BE2C (cell line): ENCODE results near the gene PDPN. TPM values are rescaled to one million over a fixed set of nuclear protein-coding genes. Genes with fewer than 3 reads are reported as not detected.

Experiments used
- DNase-seq: peaks from one replicate; pipeline ENCODE4 v3.0.0-alpha.2; 2020
- H3K27me3 ChIP-seq: fragments of 250-450 bp; sonication (Bioruptor Pico); 2 replicates; pipeline ENCODE4 v1.5.1; 2020; ENCODE audit warnings: mild to moderate bottlenecking
- H3K36me3 ChIP-seq: fragments of 250-450 bp; sonication (Bioruptor Pico); 2 replicates; pipeline ENCODE4 v1.5.1; 2020; ENCODE audit warnings: mild to moderate bottlenecking
- H3K4me1 ChIP-seq: fragments of 250-450 bp; sonication (Bioruptor Pico); 2 replicates; pipeline ENCODE4 v1.5.1; 2020
- H3K4me3 ChIP-seq: 2 replicates; pipeline ENCODE4 v1.5.1; 2011; ENCODE audit warnings: low read depth, low read length
- H3K9me3 ChIP-seq: fragments of 250-450 bp; sonication (Bioruptor Pico); 2 replicates; pipeline ENCODE4 v1.5.1; 2020
- polyA plus RNA-seq: library from polyadenylated mRNA; unstranded; fragments of >200 nt; gene quantifications from one replicate; pipeline ENCODE4 v1.2.1, GENCODE V29; 2012; ENCODE audit warnings: low read depth, missing spikeins; ENCODE audit not compliant: insufficient read length, insufficient read depth
- TF ChIP-seq, protein P1 (sequence below): IDR thresholded peaks from 2 replicates; pipeline ENCODE4 v1.5.1; 2012; ENCODE audit warnings: mild to moderate bottlenecking, low read depth, low read length

Gene PDPN
- polyA plus RNA-seq = not detected

- no peaks in the 10 kb centered on the region for H3K27me3 ChIP-seq
- TF ChIP-seq, protein P1, sequence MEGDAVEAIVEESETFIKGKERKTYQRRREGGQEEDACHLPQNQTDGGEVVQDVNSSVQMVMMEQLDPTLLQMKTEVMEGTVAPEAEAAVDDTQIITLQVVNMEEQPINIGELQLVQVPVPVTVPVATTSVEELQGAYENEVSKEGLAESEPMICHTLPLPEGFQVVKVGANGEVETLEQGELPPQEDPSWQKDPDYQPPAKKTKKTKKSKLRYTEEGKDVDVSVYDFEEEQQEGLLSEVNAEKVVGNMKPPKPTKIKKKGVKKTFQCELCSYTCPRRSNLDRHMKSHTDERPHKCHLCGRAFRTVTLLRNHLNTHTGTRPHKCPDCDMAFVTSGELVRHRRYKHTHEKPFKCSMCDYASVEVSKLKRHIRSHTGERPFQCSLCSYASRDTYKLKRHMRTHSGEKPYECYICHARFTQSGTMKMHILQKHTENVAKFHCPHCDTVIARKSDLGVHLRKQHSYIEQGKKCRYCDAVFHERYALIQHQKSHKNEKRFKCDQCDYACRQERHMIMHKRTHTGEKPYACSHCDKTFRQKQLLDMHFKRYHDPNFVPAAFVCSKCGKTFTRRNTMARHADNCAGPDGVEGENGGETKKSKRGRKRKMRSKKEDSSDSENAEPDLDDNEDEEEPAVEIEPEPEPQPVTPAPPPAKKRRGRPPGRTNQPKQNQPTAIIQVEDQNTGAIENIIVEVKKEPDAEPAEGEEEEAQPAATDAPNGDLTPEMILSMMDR = no peak
- H3K4me1 ChIP-seq = no peaks in the 10 kb centered on the region
- no peaks in the 10 kb centered on the region for H3K36me3 ChIP-seq
- H3K4me3 ChIP-seq = no peak within 1 kb of the TSS
- no peaks in the 10 kb centered on the region for H3K9me3 ChIP-seq
- no peak for DNase-seq
Observed at GRCh38 chr1:13583595-13583965, at the start of gene PDPN. TSS of gene PDPN (plus strand) at chr1:13583832. CDS start at chr1:13584034, 202 bp downstream.

DNA sequence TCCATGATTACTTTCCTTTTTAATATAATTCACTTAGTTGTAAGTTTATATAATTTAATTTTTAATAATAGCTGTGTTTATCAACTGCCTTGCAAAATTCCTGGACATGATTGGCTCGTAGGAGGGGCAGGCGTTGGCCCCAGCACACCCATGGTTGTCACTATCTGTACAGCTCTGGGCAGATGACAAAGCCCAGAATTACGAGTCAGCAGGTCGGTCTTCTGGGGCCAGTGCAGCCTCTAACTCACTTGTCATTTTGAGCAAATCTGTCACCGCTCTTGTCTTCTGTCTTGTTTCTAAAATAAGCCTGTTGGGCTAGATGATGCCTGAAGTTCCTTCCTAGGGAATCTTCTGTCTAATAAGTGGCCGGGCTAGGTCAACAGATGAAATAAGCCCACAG, 48.4 kb upstream of the PDPN start:
- H3K4me1 ChIP-seq = no peaks in the 10 kb centered on the region
- DNase-seq = no peak
- no peaks in the 10 kb centered on the region for H3K36me3 ChIP-seq
- TF ChIP-seq, protein P1 = no peak
- H3K27me3 ChIP-seq = no peaks in the 10 kb centered on the region
- no peak overlapping the region for H3K4me3 ChIP-seq
- H3K9me3 ChIP-seq = no peaks in the 10 kb centered on the region

- DNase-seq = no peak
- no peaks in the 10 kb centered on the region for H3K27me3 ChIP-seq
- TF ChIP-seq, protein P1 = no peak
- H3K4me3 ChIP-seq = no peak overlapping the region
- no peaks in the 10 kb centered on the region for H3K4me1 ChIP-seq
- no peaks in the 10 kb centered on the region for H3K36me3 ChIP-seq
- H3K9me3 ChIP-seq = no peaks in the 10 kb centered on the region
Observed at GRCh38 chr1:13536571-13536970, 47.1 kb upstream of the PDPN start.

GRCh38 chr1:13538832-13539231, 44.8 kb upstream of the PDPN start:
- Histone ChIP-seq H3K9me3 (no peaks in the 10 kb centered on the region), H3K27me3 (no peaks in the 10 kb centered on the region), H3K4me3 (no peak overlapping the region), H3K4me1 (no peaks in the 10 kb centered on the region), H3K36me3 (no peaks in the 10 kb centered on the region)
- TF ChIP-seq, protein P1 = no peak
- DNase-seq = no peak

- TF ChIP-seq, protein P1 = no peak
- no peaks in the 10 kb centered on the region for H3K4me1 ChIP-seq
- no peak for DNase-seq
- no peaks in the 10 kb centered on the region for H3K9me3 ChIP-seq
- H3K36me3 ChIP-seq = no peaks in the 10 kb centered on the region
- H3K27me3 ChIP-seq = no peaks in the 10 kb centered on the region
- H3K4me3 ChIP-seq = no peak overlapping the region
Observed at GRCh38 chr1:13539683-13540082, 43.9 kb upstream of the PDPN start.

- Histone ChIP-seq H3K4me1 (no peaks in the 10 kb centered on the region), H3K27me3 (no peaks in the 10 kb centered on the region), H3K9me3 (no peaks in the 10 kb centered on the region), H3K4me3 (no peak overlapping the region), H3K36me3 (no peaks in the 10 kb centered on the region)
- TF ChIP-seq, protein P1 = no peak
- DNase-seq = no peak
Observed at GRCh38 chr1:13540866-13541265, 42.8 kb upstream of the PDPN start.
